ENCODE measurements around the gene PYGM.

GRCh38 chr11:64778223-64778472 is 18.4 kb upstream of the PYGM start:
- no peak for TF ChIP-seq MAX (IDR thresholded peaks at IDR 0.05)
- TF ChIP-seq FOSL1 (IDR thresholded peaks at IDR 0.05; ENCODE audit: low read depth): no peak

All from HCT116 (cell line).